Renal cortex interstitium (tissue), 11 donors: ENCODE measurements around the gene GAB2. TPM values are rescaled to one million over a fixed set of nuclear protein-coding genes. Genes with fewer than 3 reads are reported as not detected.

ENCODE experiments used
- DNase-seq, 11 donors: peaks; one replicate each; pipeline ENCODE4 v3.0.0-alpha.2; 2013; ENCODE audit warnings: low read depth in 9 of 11, low spot score in 4 of 11; ENCODE audit errors: extremely low read depth in 1 of 11
- polyA plus RNA-seq, 3 donors: library from polyadenylated mRNA; unstranded; fragments of 120-200 nt; gene quantifications; one replicate each; pipeline ENCODE4 v1.2.1, GENCODE V29; 2013; ENCODE audit not compliant: insufficient read length in 3 of 3

GAB2 gene
- polyA plus RNA-seq, 3 donors = 16.3 to 18.9 (median 18.8) TPM

DNA sequence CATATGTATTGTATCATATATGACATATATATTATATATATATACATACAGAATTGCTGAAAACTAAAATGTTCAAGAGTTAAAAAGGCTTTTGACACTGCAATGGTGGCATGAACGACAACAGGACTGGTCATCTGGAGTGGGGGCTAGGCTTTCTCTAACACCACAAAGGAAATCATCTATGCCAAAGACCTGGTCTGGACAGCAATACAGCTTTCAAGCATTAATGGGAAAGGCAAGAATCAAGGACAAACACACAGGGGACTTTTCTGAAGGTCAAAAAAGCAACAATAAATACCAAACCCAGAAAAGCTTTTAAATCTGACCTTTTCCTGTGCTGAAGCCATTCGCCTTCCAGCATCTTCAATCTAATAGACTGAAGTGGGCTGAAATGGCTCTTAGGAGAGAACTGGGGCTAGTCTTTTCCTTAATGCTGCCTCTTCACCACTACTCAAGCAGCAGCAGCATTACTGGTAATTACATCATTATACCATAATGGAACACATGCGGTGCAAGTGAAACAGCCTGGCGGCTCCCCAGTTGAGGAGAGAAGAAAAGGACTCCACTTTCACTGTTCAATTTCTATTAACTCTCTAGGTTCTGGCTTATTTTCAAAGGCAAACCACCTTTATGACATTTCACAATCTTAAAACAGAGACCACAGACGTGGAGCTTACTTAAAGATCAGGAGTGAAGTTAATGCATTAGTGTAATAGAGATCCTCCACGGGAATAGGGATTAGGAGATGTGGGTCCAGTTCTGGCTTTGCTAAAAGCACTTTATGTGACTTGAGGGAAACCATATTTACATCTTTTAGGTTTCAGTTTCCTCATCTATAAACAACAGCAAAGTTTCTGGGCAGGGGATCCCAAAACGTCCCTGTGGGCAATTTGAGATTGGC lies 63.0 kb downstream of the GAB2 start:
- no peak for DNase-seq

DNA sequence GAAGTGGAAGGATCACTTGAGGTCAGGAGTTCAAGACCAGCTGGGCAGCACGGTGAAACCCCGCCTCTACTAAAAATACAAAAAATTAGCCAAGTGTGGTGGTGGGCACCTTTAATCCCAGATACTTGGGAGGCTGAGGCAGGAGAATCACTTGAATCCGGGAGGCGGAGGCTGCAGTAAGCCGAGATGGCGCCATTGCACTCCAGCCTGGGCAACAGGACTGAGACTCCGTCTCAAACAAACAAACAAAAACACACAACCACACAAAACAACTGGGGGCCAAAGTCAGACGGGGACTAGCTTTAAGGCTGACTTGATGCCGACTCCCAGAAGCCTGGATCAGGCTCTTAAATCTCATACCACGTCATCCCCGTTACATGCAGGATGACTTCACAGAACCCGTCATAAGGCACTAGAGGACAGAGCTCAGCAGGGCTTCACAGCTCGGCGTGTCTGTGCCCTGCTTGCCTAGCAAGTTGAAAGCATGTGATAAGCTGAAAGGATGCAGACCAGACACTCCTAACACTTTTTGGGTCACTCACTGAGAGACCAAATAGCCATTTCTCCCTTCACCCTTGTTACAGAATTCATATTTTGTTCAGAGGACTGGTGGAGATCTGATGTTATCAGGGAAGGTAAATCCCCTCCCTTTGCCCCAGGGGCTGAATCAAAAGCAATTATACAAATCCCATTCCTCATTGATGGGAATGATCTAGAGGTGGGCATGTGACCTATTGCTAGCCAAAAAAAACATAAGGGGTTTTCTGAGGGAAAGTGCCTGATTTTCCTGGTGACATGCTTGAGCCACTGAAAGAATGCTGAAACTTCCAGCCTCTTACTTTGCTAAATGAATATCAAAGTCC lies 65.4 kb downstream of the GAB2 start:
- DNase-seq = no peak

DNA sequence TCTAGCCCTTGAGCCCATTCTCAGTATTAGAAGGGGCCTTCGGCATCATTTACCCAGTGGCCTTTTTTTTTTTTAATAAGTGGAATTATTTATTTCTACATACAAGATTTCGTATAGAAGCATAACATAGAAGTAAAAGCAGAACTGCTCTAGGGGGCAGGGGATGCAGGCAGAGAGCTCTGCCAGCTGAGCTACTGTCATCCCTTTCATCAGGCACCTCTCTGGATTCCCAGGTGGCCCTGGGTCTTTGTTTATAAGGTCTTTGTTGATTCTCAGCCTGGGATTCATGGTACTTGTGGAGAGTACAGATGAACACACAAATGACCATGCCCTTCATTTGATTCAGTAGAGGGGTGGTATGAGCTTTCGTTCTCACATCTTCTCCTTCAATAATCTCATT lies 66.4 kb downstream of the GAB2 start:
- DNase-seq = no peak

DNA sequence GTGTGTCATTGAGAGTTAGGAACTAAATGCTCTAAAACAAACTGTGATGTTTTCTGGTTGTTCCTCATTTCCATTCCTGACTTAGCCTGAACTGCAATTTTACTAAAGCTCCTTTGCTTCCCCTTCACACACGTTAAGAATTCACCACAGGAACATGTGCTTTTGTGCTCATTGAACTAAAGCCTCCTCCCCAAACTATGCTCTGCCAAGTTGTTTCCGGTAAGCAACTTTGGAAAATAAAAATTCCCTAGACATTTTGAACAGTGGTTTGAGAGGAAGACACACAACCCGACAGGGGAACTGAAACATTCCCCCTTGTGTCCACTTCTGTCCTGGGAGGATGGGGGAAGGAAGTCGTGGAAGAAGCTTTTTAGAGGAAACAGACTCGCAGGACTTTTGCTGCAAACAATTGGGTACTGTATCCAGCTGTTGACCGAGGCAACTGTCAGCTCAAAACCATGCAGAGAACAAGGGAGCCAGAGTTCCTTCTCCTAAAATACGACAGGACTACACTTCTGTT lies 66.9 kb downstream of the GAB2 start:
- DNase-seq = peak in 10 of 11 donors; percentile 22 to 57 (median 44)

DNA sequence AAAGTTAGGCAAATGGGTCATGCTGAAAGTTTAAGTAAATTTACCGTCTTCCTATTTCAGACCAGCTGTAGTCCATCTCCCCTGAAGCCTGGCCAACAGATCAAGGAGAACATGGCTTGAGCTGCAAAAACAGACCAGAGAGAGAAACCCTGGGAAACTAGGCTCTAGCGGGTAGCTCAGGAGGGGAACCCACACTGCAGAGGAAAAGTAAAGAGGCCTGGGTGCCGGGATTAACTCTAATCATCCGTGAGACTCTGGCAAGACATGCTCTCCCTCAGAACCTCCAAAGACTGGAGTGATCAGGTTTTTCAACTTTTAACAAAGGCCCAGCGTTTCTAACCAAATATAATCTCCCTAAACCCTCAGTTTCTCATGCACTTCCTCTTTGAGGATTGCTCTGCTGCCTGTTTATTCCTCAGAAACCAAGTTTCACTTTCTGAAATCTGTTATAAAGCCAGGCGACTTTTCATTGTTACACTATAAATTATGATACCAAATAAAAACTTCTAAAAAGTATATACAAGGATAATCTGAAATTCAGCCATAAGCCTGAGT lies 67.5 kb downstream of the GAB2 start:
- peak in 9 of 11 donors; percentile 43 to 63 (median 50) for DNase-seq

DNA sequence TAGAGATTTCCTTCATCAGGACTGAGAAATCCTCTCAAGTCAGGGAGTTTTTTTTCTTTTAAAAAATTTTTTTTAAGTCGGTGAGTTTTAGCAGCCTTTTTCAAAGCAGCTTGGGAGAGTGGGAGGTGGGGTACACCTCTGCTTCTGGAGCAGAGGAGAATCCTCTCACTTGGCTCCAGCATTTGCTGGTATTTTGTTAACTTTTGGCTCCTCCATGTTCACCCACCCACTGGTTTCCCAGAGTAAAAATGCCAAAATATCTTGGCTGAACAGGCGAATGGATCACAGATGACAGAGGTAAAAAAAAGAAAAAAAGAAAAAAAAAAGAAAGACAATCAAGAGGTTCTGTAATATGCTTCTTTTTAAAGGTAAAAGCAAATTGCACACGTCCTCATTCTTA lies 68.0 kb downstream of the GAB2 start:
- no peak for DNase-seq

DNA sequence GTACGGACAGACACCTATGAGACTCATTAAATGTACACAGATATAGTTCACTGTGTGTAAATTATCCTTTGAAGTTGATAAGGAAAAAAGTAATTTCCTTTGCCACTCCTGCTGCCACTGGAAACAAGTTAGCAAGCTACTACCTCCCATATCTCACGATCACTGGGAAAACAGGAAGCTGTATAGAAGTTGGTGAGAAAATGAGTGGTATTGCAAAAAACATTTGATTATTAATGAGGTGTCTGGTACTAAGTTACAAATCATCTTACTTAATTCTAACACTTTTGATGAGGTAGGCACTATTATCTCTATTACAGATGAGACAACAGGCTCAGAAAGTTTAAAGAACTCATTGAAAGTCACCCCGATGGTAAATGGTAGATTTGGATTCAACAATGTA lies 68.5 kb downstream of the GAB2 start:
- DNase-seq = no peak

DNA sequence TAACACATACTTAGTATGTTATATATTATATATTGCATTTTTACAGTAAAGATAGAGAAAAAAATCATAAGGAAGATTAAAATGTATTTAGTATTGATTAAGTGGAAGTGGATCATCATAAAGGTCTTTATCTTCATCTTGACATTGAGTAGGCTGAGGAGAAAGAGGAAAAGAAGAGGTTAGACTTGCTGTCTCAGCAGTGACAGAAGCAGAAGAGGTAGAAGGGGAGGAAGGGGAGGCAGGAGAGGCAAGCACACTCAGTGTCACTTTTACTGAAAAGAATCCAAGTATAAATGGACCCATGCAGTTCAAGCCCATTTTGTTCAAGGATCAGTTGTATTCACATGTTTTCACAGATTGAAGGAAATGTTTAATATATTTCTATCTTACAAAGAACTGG lies 69.7 kb downstream of the GAB2 start:
- no peak for DNase-seq

DNA sequence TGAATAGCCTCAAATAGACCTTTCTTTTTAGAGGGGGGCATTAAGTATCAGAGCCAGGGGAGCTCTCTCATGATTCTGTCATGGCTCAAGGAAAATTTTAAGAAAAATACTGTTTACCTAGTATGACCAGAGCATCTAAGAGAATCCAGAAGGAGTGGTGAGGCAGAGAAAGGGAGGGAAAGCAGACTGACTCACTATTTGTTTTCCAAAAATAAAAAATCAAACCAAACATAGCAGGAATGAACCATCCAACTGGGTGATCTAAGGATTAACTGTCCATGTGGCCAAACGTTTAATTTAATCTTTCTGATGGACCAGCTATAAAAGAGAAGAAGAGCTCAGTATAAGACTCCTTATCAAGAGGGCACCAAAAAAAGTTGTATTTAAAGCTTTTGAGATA lies 70.8 kb downstream of the GAB2 start:
- DNase-seq = no peak

DNA sequence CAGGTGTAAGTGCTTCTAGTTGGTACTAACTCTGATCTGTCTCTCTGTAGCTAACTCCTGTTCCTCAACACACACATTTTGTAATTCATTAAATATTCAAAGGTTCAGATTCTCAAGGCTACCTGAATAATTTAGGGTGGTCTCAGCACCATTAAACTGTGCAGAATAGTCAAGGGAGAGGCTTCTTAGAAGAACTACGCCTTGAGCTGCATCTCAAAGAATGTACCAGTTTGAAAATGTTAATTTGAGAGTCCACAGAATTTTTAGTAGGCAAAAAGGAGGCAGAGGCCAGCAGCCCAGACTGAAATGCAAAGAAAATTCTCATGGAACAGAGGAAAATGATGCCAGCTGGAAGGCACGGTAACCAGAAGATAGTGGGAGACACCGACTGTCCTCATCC lies 72.2 kb downstream of the GAB2 start:
- no peak for DNase-seq

DNA sequence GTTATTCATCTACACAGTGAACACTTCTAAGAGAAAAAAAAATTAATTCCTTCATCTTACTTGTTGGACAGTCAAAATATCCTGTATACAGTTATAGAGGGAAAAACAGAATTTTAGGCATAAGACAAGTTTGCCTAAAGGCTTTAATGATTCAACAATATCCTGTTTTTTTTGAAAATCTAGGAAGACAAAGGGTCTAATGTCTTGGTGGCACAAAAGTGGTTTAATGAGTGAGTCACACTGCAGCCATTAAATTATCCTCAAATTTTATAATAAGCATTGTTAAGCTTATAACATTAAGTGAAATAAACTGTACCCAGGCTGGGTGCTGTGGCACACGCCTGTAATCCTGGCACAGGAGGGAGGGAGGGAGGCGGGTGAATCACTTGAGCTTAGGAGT lies 72.9 kb downstream of the GAB2 start:
- DNase-seq = no peak

DNA sequence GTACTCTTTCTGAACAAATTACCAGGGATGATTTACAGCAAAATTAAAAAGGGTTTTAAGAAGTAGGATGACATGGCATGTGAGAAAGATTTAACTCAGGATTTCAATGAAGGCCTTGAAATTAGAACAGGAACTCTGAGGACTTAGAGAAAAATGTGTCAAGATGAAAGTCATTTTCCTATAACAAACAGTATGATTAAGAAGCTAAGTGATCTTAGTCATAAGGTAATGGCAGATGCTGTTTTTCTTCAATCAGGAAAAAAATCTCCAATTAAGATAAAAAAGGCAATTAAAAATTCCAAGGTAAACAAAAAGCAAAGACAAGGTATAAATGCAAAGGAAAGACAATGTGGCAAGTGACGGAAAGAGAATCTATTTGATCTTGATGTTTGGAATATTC lies 73.5 kb downstream of the GAB2 start:
- no peak for DNase-seq

DNA sequence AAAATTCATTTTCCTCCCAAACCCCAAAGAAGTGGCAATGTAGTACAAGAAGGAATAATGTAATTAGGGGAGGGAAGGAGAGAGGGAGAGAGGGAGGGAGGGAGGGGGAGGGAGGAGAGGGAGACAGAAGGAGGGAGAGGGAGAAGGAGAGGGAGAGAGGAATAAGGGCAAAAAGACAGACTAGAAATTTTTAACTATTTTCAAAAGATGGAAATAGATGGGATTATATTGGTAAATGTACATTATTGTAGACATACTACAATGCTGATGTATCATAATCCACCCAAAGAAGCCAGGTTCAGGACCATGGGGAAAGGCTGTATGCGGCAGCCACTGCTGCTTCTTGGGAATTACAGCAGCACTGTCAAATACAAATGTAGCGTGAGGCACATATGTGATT lies 74.3 kb downstream of the GAB2 start:
- no peak for DNase-seq

DNA sequence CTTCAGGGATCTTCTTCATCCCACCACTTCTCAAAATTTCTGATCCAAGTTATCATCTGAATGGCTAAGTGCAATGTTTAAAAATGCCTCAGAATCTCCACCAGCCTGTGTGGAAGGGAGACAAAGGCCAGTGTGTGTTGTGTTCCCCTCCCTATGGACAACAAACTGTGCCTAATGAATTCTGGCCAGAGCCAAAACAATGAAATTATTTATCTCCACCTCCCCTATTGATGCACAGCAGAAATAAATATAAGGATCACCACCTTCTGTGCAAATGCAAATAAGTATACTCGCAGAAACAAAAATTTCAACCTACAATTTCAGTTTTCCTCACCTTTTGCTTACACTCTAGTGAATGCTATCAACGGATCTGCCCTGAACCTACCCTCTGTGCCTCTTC lies 75.8 kb downstream of the GAB2 start:
- no peak for DNase-seq

DNA sequence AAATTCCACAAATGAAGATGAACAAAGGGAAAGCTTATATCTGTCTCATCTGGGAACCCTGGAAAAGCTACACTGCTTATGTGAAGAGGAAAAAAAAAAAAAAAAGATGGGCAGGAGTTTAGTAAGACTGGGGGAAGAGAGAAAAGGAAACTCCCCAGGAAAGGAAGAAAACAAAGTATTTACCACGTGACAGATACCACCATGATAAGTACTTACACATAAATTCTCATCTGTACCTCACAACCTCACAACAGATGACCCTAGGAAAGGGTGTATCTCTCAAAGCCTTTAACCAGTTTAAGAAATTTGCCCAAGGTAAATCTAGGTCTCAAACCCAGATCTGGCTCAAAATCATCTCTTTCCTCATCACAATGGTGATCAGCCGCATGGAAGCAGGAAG lies 77.1 kb downstream of the GAB2 start:
- DNase-seq = no peak

DNA sequence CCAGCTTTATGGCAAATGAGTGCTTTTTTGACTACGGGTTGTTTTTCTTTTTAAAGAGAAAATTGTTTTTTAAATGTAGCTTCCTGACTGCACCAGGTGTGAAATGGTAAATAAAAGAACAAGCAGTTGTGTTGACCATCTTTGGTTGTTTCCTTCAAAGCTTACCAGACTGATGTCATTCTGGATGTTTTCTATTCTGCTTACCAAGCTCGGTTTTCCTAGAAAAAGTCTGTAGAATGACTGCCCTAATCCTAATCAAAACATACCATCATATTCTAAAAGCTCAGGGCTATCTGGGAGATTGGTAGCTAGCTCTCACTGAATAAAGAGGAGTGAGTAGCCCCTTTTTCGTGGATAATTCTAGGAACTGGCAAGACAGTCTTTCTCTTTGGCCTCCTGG lies 77.7 kb downstream of the GAB2 start:
- no peak for DNase-seq

DNA sequence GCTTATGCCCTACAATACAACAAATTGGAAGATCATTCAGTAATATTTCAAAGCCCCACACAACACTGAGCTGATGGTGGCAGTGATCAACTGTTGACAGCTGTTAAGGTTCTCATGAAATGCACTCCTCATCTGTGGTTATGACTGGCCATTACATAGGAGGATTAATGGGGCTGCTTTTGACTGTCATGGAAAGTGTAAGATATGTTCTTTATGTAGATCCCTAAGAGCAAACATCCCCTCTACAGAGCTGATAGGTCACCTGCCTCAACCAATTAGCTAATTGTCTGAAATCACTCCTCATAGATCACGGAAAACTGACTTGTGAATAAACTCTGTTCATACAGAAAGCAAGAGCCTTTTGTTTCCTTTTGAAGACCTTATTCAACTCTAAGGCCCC lies 78.1 kb downstream of the GAB2 start:
- no peak for DNase-seq

DNA sequence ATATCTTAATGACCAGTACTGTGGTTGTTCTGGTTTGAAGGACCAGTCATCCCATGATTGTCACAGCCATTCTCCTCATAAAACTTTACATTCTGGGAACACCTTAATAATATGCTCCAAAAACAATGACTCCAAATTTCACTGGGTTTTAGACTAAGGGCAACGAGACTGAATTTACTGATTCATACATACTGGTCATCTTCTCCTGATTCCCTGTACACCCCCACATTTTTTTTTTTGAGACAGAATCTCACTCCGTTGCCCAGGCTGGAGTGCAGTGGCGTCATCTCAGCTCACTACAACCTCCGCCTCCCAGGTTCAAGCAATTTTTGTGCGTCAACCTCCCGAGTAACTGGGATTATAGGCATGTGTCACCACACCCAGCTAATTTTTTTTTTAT lies 78.9 kb downstream of the GAB2 start:
- no peak for DNase-seq

DNA sequence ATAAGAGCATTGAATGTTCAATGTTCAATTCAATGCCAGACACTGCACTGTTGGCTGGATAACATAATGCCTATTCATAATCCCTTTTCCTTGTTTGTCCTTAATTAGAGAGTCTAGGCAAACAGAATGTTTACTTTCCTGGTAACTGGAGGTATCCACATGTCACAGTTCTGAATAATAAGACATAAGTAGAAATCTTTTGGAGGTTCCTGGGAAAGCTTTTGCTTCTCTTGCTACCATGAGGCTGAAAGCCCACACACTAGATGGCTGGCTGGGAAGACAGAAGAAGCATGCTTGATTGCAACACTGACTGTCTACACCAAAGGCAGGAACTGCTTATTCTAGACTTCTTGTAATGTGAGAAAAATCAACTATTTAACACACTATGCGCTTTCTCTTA lies 79.5 kb downstream of the GAB2 start:
- DNase-seq = no peak

DNA sequence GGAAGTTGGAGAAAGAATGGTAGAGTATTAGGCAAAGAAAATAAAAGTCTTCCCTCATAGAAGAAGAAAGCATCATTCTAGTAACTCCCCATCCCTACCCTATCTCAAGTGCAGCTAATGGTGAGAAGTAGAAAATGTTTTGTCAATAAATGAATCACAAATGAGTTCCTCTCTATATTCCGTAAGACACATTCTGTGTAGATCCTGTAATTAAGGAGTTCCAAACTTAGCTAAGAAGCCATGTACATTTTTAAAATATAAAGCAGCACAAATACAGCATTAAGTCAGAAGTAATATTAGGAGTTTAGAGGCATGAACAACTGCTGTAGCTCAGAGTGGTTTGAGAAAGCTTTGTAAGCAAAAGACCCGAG lies 80.1 kb downstream of the GAB2 start:
- no peak for DNase-seq
